Stimulated activated naive CD8-positive, alpha-beta T cell treated with anti-CD3 and anti-CD28 coated beads, Interleukin-15, Interleukin-2, amounts not matched to agents 100 U/mL and 50 U/mL, for 24 hours (primary cell): ENCODE measurements around the gene C19orf47.
A peak's percentile ranks its signal among the peaks of the same experiment; 100 is the strongest.

ENCODE experiments used
- ATAC-seq: fragments of 150-1000 bp; cut with Tn5 transposase; one replicate; pipeline ENCODE4 v1.10.0; 2021
- DNase-seq: peaks from one replicate; pipeline ENCODE4 v3.0.0; 2021

The C19orf47 gene

GRCh38 chr19:40282209-40282580, 66.0 kb downstream of the C19orf47 start:
- ATAC-seq (no peak), DNase-seq (no peak)

- DNase-seq (no peak), ATAC-seq (no peak)
These were observed 66.6 kb downstream of the C19orf47 start for GRCh38 chr19:40281381-40282208.

DNA sequence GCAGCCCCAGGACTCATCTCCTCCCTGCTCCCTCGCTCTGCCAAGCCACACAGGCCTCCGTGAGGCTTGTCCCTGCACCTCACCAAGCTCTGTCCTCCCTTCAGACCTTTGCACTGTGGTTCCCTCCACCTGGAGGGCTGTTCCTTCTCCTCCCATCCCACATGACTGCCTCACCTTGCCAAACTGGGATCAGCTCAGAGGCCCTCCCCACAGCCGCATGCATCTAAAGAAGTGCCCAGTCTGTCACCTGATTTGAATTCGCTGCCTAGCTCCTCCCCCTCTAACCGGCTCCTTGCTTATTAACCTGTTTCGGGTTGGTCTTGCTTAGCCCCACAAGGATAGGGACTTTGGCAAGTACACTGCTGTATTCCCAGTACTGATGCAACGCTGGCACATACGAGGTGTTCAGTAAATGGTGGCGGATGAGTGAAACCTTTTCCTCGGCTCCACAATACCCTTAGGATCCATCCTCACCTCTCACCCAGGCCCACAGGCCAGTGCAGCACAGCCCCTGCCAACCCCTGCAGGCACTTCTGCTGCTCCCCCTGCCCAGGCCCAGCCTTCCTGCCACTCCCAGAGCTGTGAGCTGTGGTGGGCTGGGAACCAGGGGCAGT, 67.5 kb downstream of the C19orf47 start:
- no peak for DNase-seq
- no peak for ATAC-seq

GRCh38 chr19:40279761-40280607, 68.2 kb downstream of the C19orf47 start:
- DNase-seq (peak; percentile 20), ATAC-seq (no peak)

GRCh38 chr19:40279120-40279551, 69.1 kb downstream of the C19orf47 start:
- ATAC-seq (no peak), DNase-seq (no peak)

GRCh38 chr19:40278361-40279035, 69.7 kb downstream of the C19orf47 start:
- no peak for ATAC-seq
- DNase-seq, result no peak

DNA sequence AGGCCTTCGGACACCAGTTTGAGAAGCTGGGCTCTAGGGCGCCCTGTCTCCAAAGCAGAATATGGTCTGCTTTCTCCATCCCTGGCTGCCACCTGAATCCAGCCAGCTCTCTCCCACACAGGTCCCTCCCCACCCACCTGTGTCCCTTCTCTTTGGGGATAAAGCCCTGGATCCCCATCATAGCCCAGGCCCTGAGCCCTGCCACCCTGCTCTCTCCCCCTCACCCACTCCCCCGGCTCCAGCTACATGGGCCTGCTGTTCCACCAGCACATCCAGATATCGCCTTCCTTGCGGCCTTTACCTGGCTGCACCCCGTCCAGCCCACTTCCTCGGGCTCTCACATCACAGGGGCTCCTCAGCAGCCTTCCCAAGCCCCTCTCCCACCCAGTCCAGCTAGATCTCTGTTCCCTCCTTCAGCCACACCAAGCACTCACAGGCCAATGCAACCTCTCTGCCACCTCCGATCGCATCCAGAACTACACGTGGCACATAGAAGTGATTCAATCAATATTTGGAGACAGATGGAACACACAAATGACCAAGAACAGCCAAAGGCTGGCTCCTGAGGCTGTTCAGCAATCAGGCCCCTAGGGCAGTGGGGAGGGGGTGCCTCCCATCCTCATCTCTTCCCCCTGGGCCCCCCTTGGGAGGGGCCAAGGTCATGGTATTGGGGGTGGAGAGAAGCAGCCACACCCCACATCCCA, 70.7 kb downstream of the C19orf47 start:
- DNase-seq (no peak), ATAC-seq (no peak)

DNA sequence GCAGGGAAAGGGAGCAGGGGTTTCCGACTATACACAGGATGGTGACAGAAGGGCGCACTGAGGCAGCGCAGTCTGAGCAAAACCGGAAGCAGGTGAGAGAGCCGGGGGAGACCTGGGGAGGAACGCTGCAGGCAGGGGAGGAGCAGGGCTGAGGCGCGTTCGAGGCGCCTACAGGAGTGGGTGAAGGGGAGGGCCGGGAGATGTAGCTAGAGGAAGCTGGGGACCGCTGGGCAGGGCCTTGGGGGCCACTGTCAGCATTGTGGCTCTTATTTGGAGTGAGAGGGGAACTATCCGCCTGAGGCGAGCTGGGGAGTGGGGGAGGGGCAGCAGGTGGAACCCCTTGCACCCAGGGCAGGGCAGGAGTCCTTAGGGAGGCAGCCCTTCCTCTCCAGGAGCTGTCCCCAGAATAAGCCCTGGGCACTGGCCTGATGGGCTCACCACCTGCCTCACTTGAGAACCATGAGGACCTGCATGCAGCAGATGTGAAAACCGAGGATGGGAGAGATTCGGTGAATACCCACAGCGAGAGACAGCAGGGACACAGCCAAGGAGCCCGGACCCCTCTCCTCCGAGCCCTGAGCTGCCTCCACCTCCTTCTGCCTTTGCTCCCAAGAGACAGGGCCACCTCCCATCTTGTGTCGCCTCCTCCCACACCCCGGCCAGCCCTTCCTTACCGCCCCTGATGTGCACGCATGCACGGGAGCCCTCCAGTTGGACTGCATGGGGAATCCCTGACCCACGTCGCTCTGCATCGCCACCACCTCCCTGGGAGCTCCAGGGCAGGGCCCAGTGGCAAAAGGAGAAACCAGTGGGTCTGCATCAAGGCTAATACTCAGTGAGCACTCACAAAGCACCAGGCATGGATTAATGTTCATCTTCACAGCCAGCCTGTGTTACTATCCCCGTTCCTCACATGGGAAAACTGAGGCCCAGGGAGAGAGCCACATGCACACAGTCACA, 73.3 kb downstream of the C19orf47 start:
- peak; percentile 47 for DNase-seq
- ATAC-seq, result peak; percentile 66

DNA sequence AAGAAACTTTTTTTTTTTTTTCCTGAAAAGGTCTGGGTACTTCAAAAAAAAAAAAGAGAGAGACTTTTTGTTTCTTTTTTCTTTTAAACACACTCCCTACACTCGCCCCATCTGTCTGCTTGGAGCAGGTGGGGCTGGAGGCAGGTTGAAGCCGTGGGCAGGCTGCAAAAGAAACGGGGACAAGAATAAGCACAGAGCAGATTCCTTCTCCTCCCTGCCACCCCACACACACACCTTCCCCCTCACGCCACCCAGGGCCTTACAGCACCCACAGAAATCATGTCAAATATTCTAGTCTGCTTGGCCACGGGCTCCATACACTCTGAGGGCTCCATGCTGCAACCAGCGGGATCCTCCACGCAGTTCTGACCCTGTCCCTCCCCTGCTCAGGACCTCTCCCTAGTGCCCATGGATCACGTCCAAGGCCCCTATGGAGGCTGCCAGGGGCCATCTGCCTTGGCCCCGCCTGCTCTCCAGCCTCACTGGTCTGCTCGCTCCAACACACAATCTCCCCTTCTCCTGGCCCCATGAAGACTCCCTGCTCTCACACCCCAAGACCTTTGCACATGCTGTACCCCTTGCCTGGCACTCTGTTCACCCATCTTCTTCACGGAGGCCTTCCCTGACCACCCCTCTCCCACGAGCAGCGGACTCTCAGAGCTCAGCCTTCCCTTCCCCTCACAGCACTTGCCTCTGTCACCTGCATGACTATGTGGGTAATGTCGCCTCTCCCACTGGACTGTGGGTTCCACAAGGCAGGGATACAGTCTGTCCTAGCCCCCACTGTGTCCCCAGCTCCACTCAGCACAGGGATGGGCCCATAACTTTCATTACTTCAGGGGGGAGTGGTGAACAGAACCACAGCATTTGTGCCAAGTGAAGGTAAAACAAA, 74.5 kb downstream of the C19orf47 start:
- no peak for DNase-seq
- no peak for ATAC-seq

GRCh38 chr19:40272261-40272660, 75.9 kb downstream of the C19orf47 start:
- no peak for ATAC-seq

GRCh38 chr19:40271706-40272105, 76.5 kb downstream of the C19orf47 start:
- no peak for ATAC-seq
- DNase-seq, result no peak

More at GRCh38 chr19:40272261-40272660, 75.9 kb downstream of the C19orf47 start:
- DNase-seq, result no peak

- no peak for ATAC-seq
- no peak for DNase-seq
These were observed 77.7 kb downstream of the C19orf47 start for GRCh38 chr19:40270362-40271089.
